ENCODE measurements around the gene WFS1. TPM values are rescaled to one million over a fixed set of nuclear protein-coding genes. Genes with fewer than 3 reads are reported as not detected.

Gene WFS1
- total RNA-seq, 1 experiment from 2014 or later: 21.5 TPM

DNA sequence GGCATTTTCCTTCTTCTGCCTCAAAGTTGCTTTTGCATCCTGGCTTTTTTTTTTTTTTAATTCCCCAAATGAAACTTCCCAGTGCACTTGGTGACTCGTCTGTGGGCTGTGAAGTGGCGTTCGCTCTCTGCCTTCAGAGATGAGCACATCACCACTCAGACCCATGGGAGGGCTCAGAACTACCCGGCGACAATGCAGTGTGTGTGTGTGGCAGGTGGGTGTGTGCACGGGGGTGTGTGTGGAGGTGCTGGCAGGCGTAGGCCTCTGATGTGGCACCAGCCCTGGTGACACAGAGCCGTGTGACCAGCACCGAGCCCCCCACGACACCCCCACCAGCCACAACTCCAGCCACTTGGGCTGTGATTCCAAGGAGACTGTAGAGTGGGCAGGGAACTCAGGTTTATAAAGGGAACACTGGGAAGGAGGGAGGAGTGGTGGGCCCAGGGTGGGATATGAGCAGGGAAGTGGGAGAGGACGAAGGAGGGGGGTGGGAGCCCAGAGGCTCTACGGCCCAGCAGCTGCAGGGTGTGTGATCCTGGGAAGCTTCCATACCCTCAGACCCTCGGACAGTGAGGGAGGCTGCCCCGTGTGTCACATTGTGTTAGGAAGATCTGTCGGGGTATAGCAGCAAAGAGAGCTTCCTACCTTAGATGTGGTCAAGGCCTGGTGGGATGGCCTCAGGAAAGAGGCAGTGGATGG lies 6.0 kb upstream of the WFS1 start:
- Histone ChIP-seq H4K20me1 (ENCODE audit: insufficient read depth) (no peaks in the 10 kb centered on the region), H3K9me2 (ENCODE audit: insufficient read depth) (no peaks in the 10 kb centered on the region), H3K79me2 (ENCODE audit: insufficient read depth, low read length) (no peaks in the 10 kb centered on the region), H2AFZ (ENCODE audit: low read depth, low read length, poor library complexity, severe bottlenecking) (no peak overlapping the region), H3K27ac (ENCODE audit: low read depth, low read length) (no peak overlapping the region), H3K36me3 (ENCODE audit: control insufficient read depth in 1 of 2, insufficient read depth in 2 of 2, low read length in 2 of 2) (no peaks in the 10 kb centered on the region), H3K9me3 (ENCODE audit: control insufficient read depth in 1 of 2, insufficient read depth in 1 of 2, low read depth in 1 of 2, low read length in 2 of 2) (no peaks in the 10 kb centered on the region), H3K4me2 (ENCODE audit: low read length) (no peak overlapping the region), H3K4me3 (replicated peaks in 1 of 2; ENCODE audit: low read depth in 1 of 2, low read length in 2 of 2) (no peak overlapping the region), H3K4me1 (ENCODE audit: control insufficient read depth in 1 of 2, insufficient read depth in 2 of 2, low read length in 2 of 2) (no peaks in the 10 kb centered on the region; a peak in 1 of 4 replicates), H3K9ac (ENCODE audit: low read length) (no peak overlapping the region), H3K27me3 (ENCODE audit: insufficient read depth, low read length) (peaks cover 7% of the 10 kb centered on the region; the same call in 1 of the 2 replicates)
- ChIA-PET RAD21 (ENCODE audit: low non-redundant PET in 1 of 2, low total read pairs in 2 of 2, uncharacterized antibody in 2 of 2, unreplicated experiment in 2 of 2) (interaction anchor here (0.8 to 1.5 kb wide), 6 partner anchors 12 to 68 kb away, joined by 3 to 22 read pairs (median 7); no protein-coding TSS in a partner anchor), CTCF (interaction anchor here (1.0 to 6.0 kb wide), 8 partner anchors 9 to 285 kb away, joined by 3 to 81 read pairs (median 6); no protein-coding TSS in a partner anchor), POLR2A (no interaction called here)
- TF ChIP-seq, protein P1, sequence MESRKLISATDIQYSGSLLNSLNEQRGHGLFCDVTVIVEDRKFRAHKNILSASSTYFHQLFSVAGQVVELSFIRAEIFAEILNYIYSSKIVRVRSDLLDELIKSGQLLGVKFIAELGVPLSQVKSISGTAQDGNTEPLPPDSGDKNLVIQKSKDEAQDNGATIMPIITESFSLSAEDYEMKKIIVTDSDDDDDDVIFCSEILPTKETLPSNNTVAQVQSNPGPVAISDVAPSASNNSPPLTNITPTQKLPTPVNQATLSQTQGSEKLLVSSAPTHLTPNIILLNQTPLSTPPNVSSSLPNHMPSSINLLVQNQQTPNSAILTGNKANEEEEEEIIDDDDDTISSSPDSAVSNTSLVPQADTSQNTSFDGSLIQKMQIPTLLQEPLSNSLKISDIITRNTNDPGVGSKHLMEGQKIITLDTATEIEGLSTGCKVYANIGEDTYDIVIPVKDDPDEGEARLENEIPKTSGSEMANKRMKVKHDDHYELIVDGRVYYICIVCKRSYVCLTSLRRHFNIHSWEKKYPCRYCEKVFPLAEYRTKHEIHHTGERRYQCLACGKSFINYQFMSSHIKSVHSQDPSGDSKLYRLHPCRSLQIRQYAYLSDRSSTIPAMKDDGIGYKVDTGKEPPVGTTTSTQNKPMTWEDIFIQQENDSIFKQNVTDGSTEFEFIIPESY (IDR thresholded peaks at IDR 0.05; ENCODE audit: extremely low read depth, insufficient replicate concordance, low read length): no peak
- no peak for TF ChIP-seq EZH2 (IDR thresholded peaks at IDR 0.05)
- no peak for TF ChIP-seq SP1 (IDR thresholded peaks at IDR 0.05; ENCODE audit: low read depth)
- TF ChIP-seq POLR2AphosphoS5 (IDR thresholded peaks at IDR 0.05; ENCODE audit: low read depth, low read length): no peak
- TF ChIP-seq POLR2A (IDR thresholded peaks at IDR 0.05; ENCODE audit: borderline replicate concordance, extremely low read depth, insufficient read depth, insufficient read length): no peak
- TF ChIP-seq, protein P2, sequence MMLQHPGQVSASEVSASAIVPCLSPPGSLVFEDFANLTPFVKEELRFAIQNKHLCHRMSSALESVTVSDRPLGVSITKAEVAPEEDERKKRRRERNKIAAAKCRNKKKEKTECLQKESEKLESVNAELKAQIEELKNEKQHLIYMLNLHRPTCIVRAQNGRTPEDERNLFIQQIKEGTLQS (IDR thresholded peaks at IDR 0.05): no peak
- no peak for TF ChIP-seq JUND (IDR thresholded peaks at IDR 0.05)
- TF ChIP-seq CEBPB (IDR thresholded peaks at IDR 0.05; ENCODE audit: low read depth): no peak
- TF ChIP-seq CBX3 (IDR thresholded peaks at IDR 0.05; ENCODE audit: low read depth): no peak
- TF ChIP-seq ZFX (IDR thresholded peaks at IDR 0.05): no peak
- no peak for TF ChIP-seq FOSL1 (IDR thresholded peaks at IDR 0.05; ENCODE audit: low read depth)
- TF ChIP-seq ELF1 (IDR thresholded peaks at IDR 0.05; ENCODE audit: borderline replicate concordance, low read depth): no peak
- TF ChIP-seq, protein P3, sequence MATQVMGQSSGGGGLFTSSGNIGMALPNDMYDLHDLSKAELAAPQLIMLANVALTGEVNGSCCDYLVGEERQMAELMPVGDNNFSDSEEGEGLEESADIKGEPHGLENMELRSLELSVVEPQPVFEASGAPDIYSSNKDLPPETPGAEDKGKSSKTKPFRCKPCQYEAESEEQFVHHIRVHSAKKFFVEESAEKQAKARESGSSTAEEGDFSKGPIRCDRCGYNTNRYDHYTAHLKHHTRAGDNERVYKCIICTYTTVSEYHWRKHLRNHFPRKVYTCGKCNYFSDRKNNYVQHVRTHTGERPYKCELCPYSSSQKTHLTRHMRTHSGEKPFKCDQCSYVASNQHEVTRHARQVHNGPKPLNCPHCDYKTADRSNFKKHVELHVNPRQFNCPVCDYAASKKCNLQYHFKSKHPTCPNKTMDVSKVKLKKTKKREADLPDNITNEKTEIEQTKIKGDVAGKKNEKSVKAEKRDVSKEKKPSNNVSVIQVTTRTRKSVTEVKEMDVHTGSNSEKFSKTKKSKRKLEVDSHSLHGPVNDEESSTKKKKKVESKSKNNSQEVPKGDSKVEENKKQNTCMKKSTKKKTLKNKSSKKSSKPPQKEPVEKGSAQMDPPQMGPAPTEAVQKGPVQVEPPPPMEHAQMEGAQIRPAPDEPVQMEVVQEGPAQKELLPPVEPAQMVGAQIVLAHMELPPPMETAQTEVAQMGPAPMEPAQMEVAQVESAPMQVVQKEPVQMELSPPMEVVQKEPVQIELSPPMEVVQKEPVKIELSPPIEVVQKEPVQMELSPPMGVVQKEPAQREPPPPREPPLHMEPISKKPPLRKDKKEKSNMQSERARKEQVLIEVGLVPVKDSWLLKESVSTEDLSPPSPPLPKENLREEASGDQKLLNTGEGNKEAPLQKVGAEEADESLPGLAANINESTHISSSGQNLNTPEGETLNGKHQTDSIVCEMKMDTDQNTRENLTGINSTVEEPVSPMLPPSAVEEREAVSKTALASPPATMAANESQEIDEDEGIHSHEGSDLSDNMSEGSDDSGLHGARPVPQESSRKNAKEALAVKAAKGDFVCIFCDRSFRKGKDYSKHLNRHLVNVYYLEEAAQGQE (IDR thresholded peaks at IDR 0.05; ENCODE audit: low read depth): no peak
- no peak for TF ChIP-seq EZH2phosphoT487 (IDR thresholded peaks at IDR 0.05; ENCODE audit: borderline replicate concordance)
- TF ChIP-seq, protein P4, sequence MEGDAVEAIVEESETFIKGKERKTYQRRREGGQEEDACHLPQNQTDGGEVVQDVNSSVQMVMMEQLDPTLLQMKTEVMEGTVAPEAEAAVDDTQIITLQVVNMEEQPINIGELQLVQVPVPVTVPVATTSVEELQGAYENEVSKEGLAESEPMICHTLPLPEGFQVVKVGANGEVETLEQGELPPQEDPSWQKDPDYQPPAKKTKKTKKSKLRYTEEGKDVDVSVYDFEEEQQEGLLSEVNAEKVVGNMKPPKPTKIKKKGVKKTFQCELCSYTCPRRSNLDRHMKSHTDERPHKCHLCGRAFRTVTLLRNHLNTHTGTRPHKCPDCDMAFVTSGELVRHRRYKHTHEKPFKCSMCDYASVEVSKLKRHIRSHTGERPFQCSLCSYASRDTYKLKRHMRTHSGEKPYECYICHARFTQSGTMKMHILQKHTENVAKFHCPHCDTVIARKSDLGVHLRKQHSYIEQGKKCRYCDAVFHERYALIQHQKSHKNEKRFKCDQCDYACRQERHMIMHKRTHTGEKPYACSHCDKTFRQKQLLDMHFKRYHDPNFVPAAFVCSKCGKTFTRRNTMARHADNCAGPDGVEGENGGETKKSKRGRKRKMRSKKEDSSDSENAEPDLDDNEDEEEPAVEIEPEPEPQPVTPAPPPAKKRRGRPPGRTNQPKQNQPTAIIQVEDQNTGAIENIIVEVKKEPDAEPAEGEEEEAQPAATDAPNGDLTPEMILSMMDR (IDR thresholded peaks at IDR 0.05 in 2 of 3, conservative IDR thresholded peaks at IDR 0.05 in 1 of 3; ENCODE audit: borderline replicate concordance in 1 of 3, insufficient read depth in 1 of 3, low read depth in 2 of 3, low read length in 2 of 3): no peak
- no peak for TF ChIP-seq ZNF274 (IDR thresholded peaks at IDR 0.05; ENCODE audit: low read depth, low read length)
- no peak for TF ChIP-seq RAD21 (IDR thresholded peaks at IDR 0.05; ENCODE audit: low read depth)
- TF ChIP-seq SRF (IDR thresholded peaks at IDR 0.05; ENCODE audit: low read depth): no peak
- TF ChIP-seq TCF7L2 (IDR thresholded peaks at IDR 0.05; ENCODE audit: borderline replicate concordance, extremely low read depth, insufficient read depth, insufficient read length): no peak
- intact Hi-C loops (cut with micrococcal nuclease): loop anchor here (1.0 kb wide), 1 partner anchor 64 kb away; no protein-coding TSS in a partner anchor
- peak; percentile 51 for ATAC-seq
- no TSS peak for BruUV-seq (replicated peaks)
- no peak for DNase-seq (ENCODE audit: low read depth, low spot score)

All from HCT116 (cell line).